ENCODE measurements around the gene PCDH8.

The PCDH8 gene

GRCh38 chr13:52846567-52847321 is 1.7 kb downstream of the PCDH8 start:
- peaks cover 5% of the 10 kb centered on the region for H3K36me3 Mint-ChIP-seq (ENCODE audit: low read depth)
- H3K4me3 Mint-ChIP-seq: no peak overlapping the region
- H3K27ac Mint-ChIP-seq: no peak overlapping the region
- no peaks in the 10 kb centered on the region for H3K9me3 Mint-ChIP-seq
- H3K4me1 Mint-ChIP-seq (ENCODE audit: low read depth): peaks cover 15% of the 10 kb centered on the region
- H3K27me3 Mint-ChIP-seq (ENCODE audit: low read depth): peaks cover 64% of the 10 kb centered on the region
- peak; percentile 47 for DNase-seq (ENCODE audit: low spot score)

GRCh38 chr13:52845766-52846566 is 2.5 kb downstream of the PCDH8 start:
- peak; percentile 37 for DNase-seq (ENCODE audit: low spot score)
- Mint-ChIP-seq H3K36me3 (ENCODE audit: low read depth) (peaks cover 5% of the 10 kb centered on the region), H3K27ac (no peak overlapping the region), H3K9me3 (no peaks in the 10 kb centered on the region), H3K4me1 (ENCODE audit: low read depth) (peaks cover 13% of the 10 kb centered on the region), H3K4me3 (no peak overlapping the region), H3K27me3 (ENCODE audit: low read depth) (peaks cover 61% of the 10 kb centered on the region)

GRCh38 chr13:52845334-52845761 is 3.1 kb downstream of the PCDH8 start:
- Mint-ChIP-seq H3K4me1 (ENCODE audit: low read depth) (peaks cover 10% of the 10 kb centered on the region), H3K4me3 (peak overlapping the region; percentile 34)

GRCh38 chr13:52844836-52845235 is 3.6 kb downstream of the PCDH8 start:
- peak overlapping the region; percentile 55 for H3K27ac Mint-ChIP-seq

More at GRCh38 chr13:52845334-52845761, 3.1 kb downstream of the PCDH8 start:
- peaks cover 5% of the 10 kb centered on the region for H3K36me3 Mint-ChIP-seq (ENCODE audit: low read depth)
- peak overlapping the region; percentile 55 for H3K27ac Mint-ChIP-seq
- no peaks in the 10 kb centered on the region for H3K9me3 Mint-ChIP-seq
- peaks cover 57% of the 10 kb centered on the region for H3K27me3 Mint-ChIP-seq (ENCODE audit: low read depth)
- no peak for DNase-seq (ENCODE audit: low spot score)

GRCh38 chr13:52842441-52842840 is 6.0 kb downstream of the PCDH8 start:
- H3K27me3 Mint-ChIP-seq (ENCODE audit: low read depth): peaks cover 40% of the 10 kb centered on the region
- no peak overlapping the region for H3K4me3 Mint-ChIP-seq
- H3K36me3 Mint-ChIP-seq (ENCODE audit: low read depth): no peaks in the 10 kb centered on the region
- no peaks in the 10 kb centered on the region for H3K9me3 Mint-ChIP-seq
- H3K4me1 Mint-ChIP-seq (ENCODE audit: low read depth): peaks cover 7% of the 10 kb centered on the region
- H3K27ac Mint-ChIP-seq: no peak overlapping the region
- DNase-seq (ENCODE audit: low spot score): no peak

More at GRCh38 chr13:52844836-52845235, 3.6 kb downstream of the PCDH8 start:
- Mint-ChIP-seq H3K4me1 (ENCODE audit: low read depth) (peaks cover 8% of the 10 kb centered on the region), H3K27me3 (ENCODE audit: low read depth) (peaks cover 53% of the 10 kb centered on the region), H3K9me3 (no peaks in the 10 kb centered on the region), H3K4me3 (peak overlapping the region; percentile 34), H3K36me3 (ENCODE audit: low read depth) (peaks cover 5% of the 10 kb centered on the region)
- DNase-seq (ENCODE audit: low spot score): no peak

GRCh38 chr13:52840066-52840465 is 8.4 kb downstream of the PCDH8 start:
- no peak for DNase-seq (ENCODE audit: low spot score)
- no peaks in the 10 kb centered on the region for H3K9me3 Mint-ChIP-seq
- H3K4me1 Mint-ChIP-seq (ENCODE audit: low read depth): peaks cover 5% of the 10 kb centered on the region
- no peak overlapping the region for H3K27ac Mint-ChIP-seq
- H3K36me3 Mint-ChIP-seq (ENCODE audit: low read depth): no peaks in the 10 kb centered on the region
- no peak overlapping the region for H3K4me3 Mint-ChIP-seq
- peaks cover 32% of the 10 kb centered on the region for H3K27me3 Mint-ChIP-seq (ENCODE audit: low read depth)

- Mint-ChIP-seq H3K36me3 (ENCODE audit: low read depth) (no peaks in the 10 kb centered on the region), H3K9me3 (no peaks in the 10 kb centered on the region), H3K27me3 (ENCODE audit: low read depth) (peaks cover 24% of the 10 kb centered on the region), H3K4me1 (ENCODE audit: low read depth) (peaks cover 4% of the 10 kb centered on the region), H3K4me3 (no peak overlapping the region), H3K27ac (no peak overlapping the region)
- DNase-seq (ENCODE audit: low spot score): no peak
Observed at GRCh38 chr13:52838433-52839107, 9.9 kb downstream of the PCDH8 start.

- Mint-ChIP-seq H3K4me1 (ENCODE audit: low read depth) (peaks cover 4% of the 10 kb centered on the region), H3K27me3 (ENCODE audit: low read depth) (peaks cover 20% of the 10 kb centered on the region), H3K27ac (no peak overlapping the region), H3K4me3 (no peak overlapping the region), H3K36me3 (ENCODE audit: low read depth) (no peaks in the 10 kb centered on the region), H3K9me3 (no peaks in the 10 kb centered on the region)
- no peak for DNase-seq (ENCODE audit: low spot score)
Observed at GRCh38 chr13:52837850-52838249, 10.6 kb downstream of the PCDH8 start.

GRCh38 chr13:52835071-52835839 is 13.2 kb downstream of the PCDH8 start:
- no peak for DNase-seq (ENCODE audit: low spot score)
- Mint-ChIP-seq H3K4me1 (ENCODE audit: low read depth) (peaks cover 4% of the 10 kb centered on the region), H3K27ac (no peak overlapping the region), H3K36me3 (ENCODE audit: low read depth) (no peaks in the 10 kb centered on the region), H3K27me3 (ENCODE audit: low read depth) (peaks cover 22% of the 10 kb centered on the region), H3K9me3 (no peaks in the 10 kb centered on the region), H3K4me3 (no peak overlapping the region)

- Mint-ChIP-seq H3K27ac (no peak overlapping the region), H3K4me3 (no peak overlapping the region), H3K9me3 (no peaks in the 10 kb centered on the region), H3K27me3 (ENCODE audit: low read depth) (peaks cover 16% of the 10 kb centered on the region), H3K36me3 (ENCODE audit: low read depth) (no peaks in the 10 kb centered on the region), H3K4me1 (ENCODE audit: low read depth) (peaks cover 4% of the 10 kb centered on the region)
- DNase-seq (ENCODE audit: low spot score): no peak
Observed at GRCh38 chr13:52833296-52833875, 15.1 kb downstream of the PCDH8 start.

GRCh38 chr13:52832313-52832712 is 16.1 kb downstream of the PCDH8 start:
- Mint-ChIP-seq H3K36me3 (ENCODE audit: low read depth) (no peaks in the 10 kb centered on the region), H3K9me3 (no peaks in the 10 kb centered on the region), H3K27ac (no peak overlapping the region), H3K4me1 (ENCODE audit: low read depth) (peaks cover 2% of the 10 kb centered on the region), H3K27me3 (ENCODE audit: low read depth) (peaks cover 16% of the 10 kb centered on the region), H3K4me3 (no peak overlapping the region)
- DNase-seq (ENCODE audit: low spot score): no peak

- no peaks in the 10 kb centered on the region for H3K9me3 Mint-ChIP-seq
- H3K27ac Mint-ChIP-seq: no peak overlapping the region
- no peak overlapping the region for H3K4me3 Mint-ChIP-seq
- no peaks in the 10 kb centered on the region for H3K36me3 Mint-ChIP-seq (ENCODE audit: low read depth)
- H3K4me1 Mint-ChIP-seq (ENCODE audit: low read depth): peaks cover 2% of the 10 kb centered on the region
- peaks cover 16% of the 10 kb centered on the region for H3K27me3 Mint-ChIP-seq (ENCODE audit: low read depth)
- DNase-seq (ENCODE audit: low spot score): no peak
Observed at GRCh38 chr13:52830946-52831345, 17.5 kb downstream of the PCDH8 start.

GRCh38 chr13:52827839-52828238 is 20.6 kb downstream of the PCDH8 start:
- Mint-ChIP-seq H3K27ac (no peak overlapping the region), H3K36me3 (ENCODE audit: low read depth) (no peaks in the 10 kb centered on the region), H3K4me3 (no peak overlapping the region), H3K9me3 (no peaks in the 10 kb centered on the region), H3K4me1 (ENCODE audit: low read depth) (no peaks in the 10 kb centered on the region), H3K27me3 (ENCODE audit: low read depth) (peaks cover 12% of the 10 kb centered on the region)
- DNase-seq (ENCODE audit: low spot score): no peak
